DOHH2 (cell line): ENCODE results near the gene WHRN.

Source experiments
- H3F3A ChIP-seq: fragments of 200-600 bp; sonication (generic), shearing (Covaris generic); 2 replicates; pipeline ENCODE4 v1.6.0; 2016; ENCODE audit warnings: antibody characterized with exemption, mild to moderate bottlenecking; ENCODE audit not compliant: control insufficient read depth, insufficient read depth
- H3K27ac ChIP-seq: fragments of 200-600 bp; sonication (generic); 2 replicates; pipeline ENCODE4 v1.5.1; 2014; ENCODE audit warnings: low read depth, mild to moderate bottlenecking, low read length, moderate library complexity
- H3K27me3 ChIP-seq: fragments of 200-600 bp; sonication (generic); 2 replicates; pipeline ENCODE4 v1.6.1; 2014; ENCODE audit warnings: mild to moderate bottlenecking, low read length, mixed read lengths; ENCODE audit not compliant: control insufficient read depth
- H3K36me3 ChIP-seq: fragments of 200-600 bp; sonication (generic); 2 replicates; pipeline ENCODE4 v1.6.1; 2014; ENCODE audit warnings: mild to moderate bottlenecking, low read length, moderate library complexity, mixed read lengths; ENCODE audit not compliant: control insufficient read depth
- H3K4me1 ChIP-seq: fragments of 200-600 bp; sonication (generic); 2 replicates; pipeline ENCODE4 v1.6.1; 2014; ENCODE audit warnings: mild to moderate bottlenecking, low read length, mixed read lengths; ENCODE audit not compliant: control insufficient read depth
- H3K4me2 ChIP-seq: fragments of 200-600 bp; sonication (generic); 2 replicates; pipeline ENCODE4 v1.6.0; 2014; ENCODE audit warnings: mild to moderate bottlenecking, low read length, moderate library complexity
- H3K4me3 ChIP-seq: fragments of 200-600 bp; sonication (generic); 2 replicates; pipeline ENCODE4 v1.5.1; 2014; ENCODE audit warnings: mild to moderate bottlenecking, low read length, mixed read lengths
- H3K79me2 ChIP-seq: fragments of 200-600 bp; sonication (generic); 2 replicates; pipeline ENCODE4 v1.6.1; 2014; ENCODE audit warnings: mild to moderate bottlenecking, low read length, mixed read lengths; ENCODE audit not compliant: control insufficient read depth
- H3K9me2 ChIP-seq: fragments of 200-600 bp; sonication (generic); replicated peaks from 2 replicates; pipeline ENCODE4 v1.6.1; 2014; ENCODE audit warnings: mild to moderate bottlenecking, low read length, mixed read lengths; ENCODE audit not compliant: control insufficient read depth
- H3K9me3 ChIP-seq: fragments of 200-600 bp; sonication (generic); 2 replicates; pipeline ENCODE4 v1.6.1; 2014; ENCODE audit warnings: antibody characterized with exemption, low read length, mixed read lengths; ENCODE audit not compliant: control insufficient read depth, insufficient read depth
- H4K20me1 ChIP-seq: fragments of 200-600 bp; sonication (generic); 2 replicates; pipeline ENCODE4 v1.6.0; 2014; ENCODE audit warnings: low read depth, mild to moderate bottlenecking, antibody characterized with exemption, low read length, moderate library complexity; ENCODE audit not compliant: control insufficient read depth, insufficient read depth
- EZH2phosphoT487 ChIP-seq: fragments of 200-600 bp; sonication (generic); IDR thresholded peaks from 2 replicates; pipeline ENCODE4 v1.6.1; 2017; ENCODE audit warnings: borderline replicate concordance, mild to moderate bottlenecking, antibody characterized with exemption, low read length, moderate library complexity, mixed read lengths
- TF ChIP-seq, protein P1 (sequence below): fragments of 200-600 bp; sonication (generic); IDR thresholded peaks from one replicate; pipeline ENCODE4 v1.5.1; 2014; ENCODE audit warnings: antibody characterized with exemption, mild to moderate bottlenecking, low read depth, low read length; ENCODE audit not compliant: poor library complexity, severe bottlenecking

Gene WHRN

DNA sequence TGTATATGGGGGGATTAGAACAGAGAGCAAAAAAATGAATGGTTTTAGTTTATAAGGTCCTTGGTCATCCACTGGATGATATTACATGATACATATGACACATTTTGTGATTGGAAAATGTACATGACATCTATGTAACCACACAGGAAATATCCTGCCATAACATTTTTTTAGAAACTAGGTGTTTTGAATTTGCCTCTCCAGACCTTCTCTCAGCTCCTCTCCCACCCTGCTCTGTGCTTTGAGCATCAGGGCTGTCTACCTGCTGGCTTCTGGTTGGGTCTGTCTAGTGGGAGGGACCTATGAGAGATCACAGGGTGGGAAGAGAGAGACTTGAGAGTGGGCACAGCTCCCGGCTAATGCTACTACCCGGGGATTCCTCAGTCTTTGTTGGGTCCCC is 141.8 kb downstream of the WHRN start:
- Histone ChIP-seq H3K9me3 (no peaks in the 10 kb centered on the region), H3K9me2 (no peaks in the 10 kb centered on the region), H4K20me1 (no peaks in the 10 kb centered on the region), H3K27me3 (no peaks in the 10 kb centered on the region), H3K27ac (peak overlapping the region; percentile 99), H3K4me2 (no peak overlapping the region), H3K36me3 (peaks cover 92% of the 10 kb centered on the region), H3F3A (peaks cover 39% of the 10 kb centered on the region), H3K79me2 (peaks cover 61% of the 10 kb centered on the region), H3K4me3 (no peak overlapping the region), H3K4me1 (peaks cover 54% of the 10 kb centered on the region)
- TF ChIP-seq, protein P1, sequence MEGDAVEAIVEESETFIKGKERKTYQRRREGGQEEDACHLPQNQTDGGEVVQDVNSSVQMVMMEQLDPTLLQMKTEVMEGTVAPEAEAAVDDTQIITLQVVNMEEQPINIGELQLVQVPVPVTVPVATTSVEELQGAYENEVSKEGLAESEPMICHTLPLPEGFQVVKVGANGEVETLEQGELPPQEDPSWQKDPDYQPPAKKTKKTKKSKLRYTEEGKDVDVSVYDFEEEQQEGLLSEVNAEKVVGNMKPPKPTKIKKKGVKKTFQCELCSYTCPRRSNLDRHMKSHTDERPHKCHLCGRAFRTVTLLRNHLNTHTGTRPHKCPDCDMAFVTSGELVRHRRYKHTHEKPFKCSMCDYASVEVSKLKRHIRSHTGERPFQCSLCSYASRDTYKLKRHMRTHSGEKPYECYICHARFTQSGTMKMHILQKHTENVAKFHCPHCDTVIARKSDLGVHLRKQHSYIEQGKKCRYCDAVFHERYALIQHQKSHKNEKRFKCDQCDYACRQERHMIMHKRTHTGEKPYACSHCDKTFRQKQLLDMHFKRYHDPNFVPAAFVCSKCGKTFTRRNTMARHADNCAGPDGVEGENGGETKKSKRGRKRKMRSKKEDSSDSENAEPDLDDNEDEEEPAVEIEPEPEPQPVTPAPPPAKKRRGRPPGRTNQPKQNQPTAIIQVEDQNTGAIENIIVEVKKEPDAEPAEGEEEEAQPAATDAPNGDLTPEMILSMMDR = no peak
- TF ChIP-seq EZH2phosphoT487 = no peak

DNA sequence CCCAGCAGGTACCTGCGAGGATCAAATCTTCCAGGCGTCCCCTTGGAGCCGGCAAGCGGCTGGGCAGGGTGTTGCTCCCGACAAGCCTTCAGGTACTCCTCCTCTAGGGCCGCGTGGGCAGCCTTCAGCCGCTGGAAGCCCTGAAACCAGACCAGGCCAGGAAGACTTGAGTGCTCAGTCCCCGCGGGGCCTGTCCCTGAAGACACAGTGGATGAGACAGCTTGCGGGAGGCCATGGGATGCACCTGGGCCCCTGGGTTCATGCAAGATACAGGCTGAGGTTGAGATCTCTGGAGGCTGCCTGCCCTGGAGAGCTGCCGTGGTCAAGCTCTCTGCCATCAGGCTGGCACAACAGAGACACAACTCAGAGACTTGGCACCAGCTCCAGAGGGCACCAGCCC is 142.9 kb downstream of the WHRN start:
- no peaks in the 10 kb centered on the region for H4K20me1 ChIP-seq
- H3K4me3 ChIP-seq = no peak overlapping the region
- H3K27ac ChIP-seq = no peak overlapping the region
- peaks cover 59% of the 10 kb centered on the region for H3K79me2 ChIP-seq
- TF ChIP-seq, protein P1 = no peak
- TF ChIP-seq EZH2phosphoT487 = no peak
- H3K36me3 ChIP-seq = peaks cover 92% of the 10 kb centered on the region
- H3F3A ChIP-seq = peaks cover 29% of the 10 kb centered on the region
- H3K27me3 ChIP-seq = no peaks in the 10 kb centered on the region
- no peaks in the 10 kb centered on the region for H3K9me2 ChIP-seq
- no peaks in the 10 kb centered on the region for H3K9me3 ChIP-seq
- H3K4me2 ChIP-seq = no peak overlapping the region
- H3K4me1 ChIP-seq = peaks cover 44% of the 10 kb centered on the region

DNA sequence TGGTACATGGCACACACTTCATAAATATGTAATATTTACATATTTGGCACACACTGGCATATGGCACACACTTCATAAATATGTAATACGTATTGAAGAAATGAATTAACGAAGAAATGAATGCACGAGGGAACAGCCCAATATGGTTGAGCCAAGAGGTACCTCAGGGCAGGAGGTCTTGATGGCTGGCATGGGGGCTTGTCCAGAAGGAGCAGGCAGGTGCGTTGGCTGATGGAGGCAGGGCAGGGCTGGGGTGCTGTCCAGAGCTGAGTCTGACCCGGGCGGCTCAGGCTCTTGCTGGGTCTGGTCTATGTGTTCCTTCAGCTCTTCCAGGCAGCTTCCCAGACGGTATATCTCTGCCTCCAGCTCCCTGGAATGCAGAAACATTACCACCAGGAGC is 143.7 kb downstream of the WHRN start:
- H3K9me3 ChIP-seq = no peaks in the 10 kb centered on the region
- H3K9me2 ChIP-seq = no peaks in the 10 kb centered on the region
- peaks cover 96% of the 10 kb centered on the region for H3K36me3 ChIP-seq
- H3K79me2 ChIP-seq = peaks cover 67% of the 10 kb centered on the region
- H3K4me2 ChIP-seq = no peak overlapping the region
- no peak overlapping the region for H3K27ac ChIP-seq
- H3K27me3 ChIP-seq = no peaks in the 10 kb centered on the region
- H3K4me3 ChIP-seq = no peak overlapping the region
- H3K4me1 ChIP-seq = peaks cover 36% of the 10 kb centered on the region
- H4K20me1 ChIP-seq = no peaks in the 10 kb centered on the region
- TF ChIP-seq, protein P1 = no peak
- no peak for TF ChIP-seq EZH2phosphoT487
- peaks cover 20% of the 10 kb centered on the region for H3F3A ChIP-seq

DNA sequence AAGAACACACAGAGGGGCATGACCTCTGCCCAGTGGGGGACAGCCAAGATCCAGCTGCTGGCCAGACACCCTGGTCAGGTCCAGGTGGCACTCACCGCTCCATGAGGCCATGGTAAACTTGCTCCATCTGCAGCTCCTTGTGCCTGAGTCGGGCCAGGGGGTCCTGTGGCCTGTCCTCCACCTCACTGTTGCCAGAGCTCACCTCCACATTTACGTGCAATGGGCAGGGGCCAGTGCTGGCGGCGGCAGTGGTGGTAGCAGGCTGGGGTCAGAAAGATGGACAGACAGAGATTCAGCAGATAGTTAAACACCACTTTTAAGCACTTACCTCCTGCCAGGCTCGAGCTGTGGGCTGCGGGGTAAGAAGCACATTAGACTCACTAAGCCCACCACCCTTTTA is 145.5 kb downstream of the WHRN start:
- Histone ChIP-seq H3K79me2 (peaks cover 64% of the 10 kb centered on the region), H3K27me3 (no peaks in the 10 kb centered on the region), H3K4me1 (peaks cover 18% of the 10 kb centered on the region), H3K4me2 (no peak overlapping the region), H3K9me3 (no peaks in the 10 kb centered on the region), H3F3A (peaks cover 3% of the 10 kb centered on the region), H4K20me1 (no peaks in the 10 kb centered on the region), H3K9me2 (no peaks in the 10 kb centered on the region), H3K27ac (no peak overlapping the region), H3K4me3 (no peak overlapping the region), H3K36me3 (peaks cover 97% of the 10 kb centered on the region)
- TF ChIP-seq, protein P1 = no peak
- TF ChIP-seq EZH2phosphoT487 = no peak
